ENCODE measurements around the gene COMMD6. TPM values are rescaled to one million over a fixed set of nuclear protein-coding genes. Genes with fewer than 3 reads are reported as not detected.

The COMMD6 gene
- total RNA-seq, 1 experiment from 2014 or later, result 118 TPM

DNA sequence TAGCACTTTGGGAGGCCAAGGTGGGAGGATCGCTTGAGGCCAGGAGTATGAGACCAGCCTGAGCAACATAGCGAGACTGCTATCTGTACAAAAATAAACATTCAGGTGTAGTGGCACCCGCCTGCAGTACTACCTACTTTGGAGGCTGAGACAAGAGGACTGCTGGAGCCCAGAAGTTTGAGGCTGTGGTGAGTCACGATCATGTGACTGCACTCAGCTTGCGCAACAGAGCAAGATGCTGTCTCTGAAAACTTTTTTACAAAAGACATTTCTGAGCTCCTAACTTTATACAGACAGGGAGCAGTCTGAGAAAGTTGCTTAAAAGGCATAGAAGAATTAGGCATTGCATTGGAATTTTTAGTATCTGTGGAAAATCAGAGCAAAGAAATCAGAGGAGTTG, 45.3 kb downstream of the COMMD6 start:
- intact Hi-C loops (cut with micrococcal nuclease; ENCODE audit: unreplicated experiment), result no loop called here
- H3K9me2 ChIP-seq (ENCODE audit: insufficient read depth), result no peaks in the 10 kb centered on the region
- no peaks in the 10 kb centered on the region; the same call in 1 of the 2 replicates for H3K9me3 ChIP-seq (ENCODE audit: insufficient read depth, low read depth)
- CTCF ChIA-PET, result no interaction called here
- H4K20me1 ChIP-seq (ENCODE audit: insufficient read depth), result no peaks in the 10 kb centered on the region
- peaks cover 20% of the 10 kb centered on the region; the same call in 1 of the 2 replicates for H3F3A ChIP-seq (ENCODE audit: insufficient read depth, low read depth)
- no peak overlapping the region for H3K4me3 ChIP-seq
- POLR2A ChIA-PET (ENCODE audit: unreplicated experiment), result no interaction called here
- peaks cover 25% of the 10 kb centered on the region for H3K4me1 ChIP-seq (replicated peaks; ENCODE audit: insufficient read depth)
- H3K27ac ChIP-seq, result no peak overlapping the region
- no peak overlapping the region for H2AFZ ChIP-seq
- no peaks in the 10 kb centered on the region for H3K27me3 ChIP-seq (ENCODE audit: insufficient read depth, low read depth)
- BruUV-seq (replicated peaks), result no TSS peak
- DNase-seq, result no peak
- no peaks in the 10 kb centered on the region for H3K36me3 ChIP-seq (ENCODE audit: low read depth)
- H3K79me2 ChIP-seq (ENCODE audit: low read depth), result no peaks in the 10 kb centered on the region
- TF ChIP-seq, protein P1, sequence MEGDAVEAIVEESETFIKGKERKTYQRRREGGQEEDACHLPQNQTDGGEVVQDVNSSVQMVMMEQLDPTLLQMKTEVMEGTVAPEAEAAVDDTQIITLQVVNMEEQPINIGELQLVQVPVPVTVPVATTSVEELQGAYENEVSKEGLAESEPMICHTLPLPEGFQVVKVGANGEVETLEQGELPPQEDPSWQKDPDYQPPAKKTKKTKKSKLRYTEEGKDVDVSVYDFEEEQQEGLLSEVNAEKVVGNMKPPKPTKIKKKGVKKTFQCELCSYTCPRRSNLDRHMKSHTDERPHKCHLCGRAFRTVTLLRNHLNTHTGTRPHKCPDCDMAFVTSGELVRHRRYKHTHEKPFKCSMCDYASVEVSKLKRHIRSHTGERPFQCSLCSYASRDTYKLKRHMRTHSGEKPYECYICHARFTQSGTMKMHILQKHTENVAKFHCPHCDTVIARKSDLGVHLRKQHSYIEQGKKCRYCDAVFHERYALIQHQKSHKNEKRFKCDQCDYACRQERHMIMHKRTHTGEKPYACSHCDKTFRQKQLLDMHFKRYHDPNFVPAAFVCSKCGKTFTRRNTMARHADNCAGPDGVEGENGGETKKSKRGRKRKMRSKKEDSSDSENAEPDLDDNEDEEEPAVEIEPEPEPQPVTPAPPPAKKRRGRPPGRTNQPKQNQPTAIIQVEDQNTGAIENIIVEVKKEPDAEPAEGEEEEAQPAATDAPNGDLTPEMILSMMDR (conservative IDR thresholded peaks at IDR 0.05), result no peak
- no peak for TF ChIP-seq EZH2 (IDR thresholded peaks at IDR 0.05; ENCODE audit: low read depth)
- H3K4me2 ChIP-seq, result no peak overlapping the region

- H3K4me2 ChIP-seq, result no peak overlapping the region
These were observed 46.3 kb downstream of the COMMD6 start for GRCh38 chr13:75491376-75491775.

DNA sequence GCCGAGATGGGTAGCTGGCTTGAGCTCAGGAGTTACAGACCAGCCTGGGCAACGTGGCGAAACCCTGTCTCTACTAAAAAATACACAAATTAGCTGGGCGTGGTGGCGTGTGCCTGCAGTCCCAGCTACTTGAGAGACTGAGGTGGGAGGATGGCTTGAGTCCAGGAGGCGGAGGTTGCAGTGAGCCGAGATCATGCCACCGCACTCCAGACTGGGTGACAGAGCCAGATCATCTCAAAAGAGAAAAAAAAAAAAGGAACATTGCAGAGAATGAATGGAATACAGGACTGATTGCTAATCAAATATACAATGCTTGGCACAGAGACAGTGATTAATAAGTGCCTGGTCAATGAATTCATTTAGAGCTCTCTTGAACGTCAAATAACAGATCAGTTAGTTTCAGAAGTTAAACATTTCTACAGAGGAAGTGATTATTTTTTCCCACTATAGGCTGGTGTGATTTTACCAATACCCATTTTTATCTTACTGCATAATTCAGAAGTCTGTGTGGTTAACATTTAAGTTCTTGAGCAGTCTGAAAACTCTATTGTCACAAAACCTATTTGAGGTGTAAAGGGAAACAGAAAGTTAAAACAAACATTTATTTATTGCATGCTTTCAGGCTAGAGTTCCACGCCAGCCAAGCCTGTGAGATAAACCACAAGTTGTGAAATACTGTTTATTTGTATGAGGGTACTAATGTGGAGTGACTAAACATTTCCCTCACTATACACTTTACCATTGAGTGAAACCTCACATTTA, 48.0 kb downstream of the COMMD6 start:
- ChIA-PET CTCF (interaction anchor here (0.6 to 0.7 kb wide), 2 partner anchors 117 to 148 kb away, joined by 8 to 13 read pairs; no protein-coding TSS in a partner anchor), POLR2A (ENCODE audit: unreplicated experiment) (interaction anchor here (0.6 kb wide), 1 partner anchor 1407 kb away, joined by 9 read pairs; no protein-coding TSS in a partner anchor)
- Histone ChIP-seq H3K4me2 (peak overlapping the region; percentile 76), H3K79me2 (ENCODE audit: low read depth) (no peaks in the 10 kb centered on the region), H3K4me3 (peak overlapping the region; percentile 44), H3F3A (ENCODE audit: insufficient read depth, low read depth) (peaks cover 31% of the 10 kb centered on the region), H4K20me1 (ENCODE audit: insufficient read depth) (no peaks in the 10 kb centered on the region), H3K9me3 (ENCODE audit: insufficient read depth, low read depth) (no peaks in the 10 kb centered on the region; the same call in 1 of the 2 replicates), H3K27ac (peak overlapping the region; percentile 68), H3K9me2 (ENCODE audit: insufficient read depth) (no peaks in the 10 kb centered on the region), H3K36me3 (ENCODE audit: low read depth) (no peaks in the 10 kb centered on the region), H3K4me1 (replicated peaks; ENCODE audit: insufficient read depth) (peaks cover 45% of the 10 kb centered on the region), H3K27me3 (ENCODE audit: insufficient read depth, low read depth) (no peaks in the 10 kb centered on the region), H2AFZ (peak overlapping the region; percentile 69)
- peak; percentile 29 to 82 for DNase-seq
- TF ChIP-seq, protein P1 (conservative IDR thresholded peaks at IDR 0.05), result no peak
- no peak for TF ChIP-seq EZH2 (IDR thresholded peaks at IDR 0.05; ENCODE audit: low read depth)
- intact Hi-C loops (cut with micrococcal nuclease; ENCODE audit: unreplicated experiment), result no loop called here
- no TSS peak for BruUV-seq (replicated peaks)

More at GRCh38 chr13:75491376-75491775, 46.3 kb downstream of the COMMD6 start:
- no peak overlapping the region for H3K27ac ChIP-seq
- TF ChIP-seq, protein P1 (conservative IDR thresholded peaks at IDR 0.05), result no peak
- no peak for TF ChIP-seq EZH2 (IDR thresholded peaks at IDR 0.05; ENCODE audit: low read depth)
- no peak for DNase-seq
- no peaks in the 10 kb centered on the region for H3K27me3 ChIP-seq (ENCODE audit: insufficient read depth, low read depth)
- H3K9me2 ChIP-seq (ENCODE audit: insufficient read depth), result no peaks in the 10 kb centered on the region
- ChIA-PET POLR2A (ENCODE audit: unreplicated experiment) (no interaction called here), CTCF (interaction anchor here (0.8 kb wide), 1 partner anchor 9 kb away, joined by 3 read pairs; the partner anchor contains the start of gene TBC1D4)
- no peaks in the 10 kb centered on the region; the same call in 1 of the 2 replicates for H3K9me3 ChIP-seq (ENCODE audit: insufficient read depth, low read depth)
- intact Hi-C loops (cut with micrococcal nuclease; ENCODE audit: unreplicated experiment), result no loop called here
- no peaks in the 10 kb centered on the region for H4K20me1 ChIP-seq (ENCODE audit: insufficient read depth)
- H3K4me1 ChIP-seq (replicated peaks; ENCODE audit: insufficient read depth), result peaks cover 29% of the 10 kb centered on the region
- no peaks in the 10 kb centered on the region for H3K79me2 ChIP-seq (ENCODE audit: low read depth)
- H3F3A ChIP-seq (ENCODE audit: insufficient read depth, low read depth), result peaks cover 20% of the 10 kb centered on the region; the same call in 1 of the 2 replicates
- H3K36me3 ChIP-seq (ENCODE audit: low read depth), result no peaks in the 10 kb centered on the region
- H3K4me3 ChIP-seq, result no peak overlapping the region
- no TSS peak for BruUV-seq (replicated peaks)
- H2AFZ ChIP-seq, result no peak overlapping the region

All from PC-9 (cell line).